GM23248 (cell line): ENCODE results near the gene KLK1. TPM values are rescaled to one million over a fixed set of nuclear protein-coding genes. Genes with fewer than 3 reads are reported as not detected.

ENCODE experiments used
- polyA plus RNA-seq: library from polyadenylated mRNA; unstranded; fragments of >200 nt; fragmentation: Nextera tagmentation; extraction: Ambion mirVana; gene quantifications from 2 replicates; pipeline ENCODE4 v1.2.1, GENCODE V29; 2016
- small RNA-seq: library from RNA; depleted of rRNA; stranded (forward); fragments of <200 nt; gene quantifications from one replicate; pipeline ENCODE3, GENCODE V24; 2014; ENCODE audit warnings: low read depth, low replicate concordance
- total RNA-seq: library from RNA; depleted of rRNA; stranded (reverse); fragments of >200 nt; shearing (Covaris generic); gene quantifications from 2 replicates; pipeline ENCODE4 v1.2.3, GENCODE V29; 2014; rRNA removed

The KLK1 gene
- total and polyA plus RNA-seq, 2 experiments from 2014 or later: not detected

Small RNA genes lying within 50 kb of the gene (small RNA-seq; reads per million reads assigned to genes)
- gene SNORD88A: 14.0 reads per million, percentile 86 among the genes with 10 or more reads in this experiment
- not detected for gene SNORD88B
- not detected for gene SNORD88C

Other genes starting within 250 kb of the KLK1 start
- not detected in 2 replicates for gene SYT3, start 183.9 kb downstream of the KLK1 start, total RNA-seq
- gene SYT3, start 183.9 kb downstream of the KLK1 start, polyA plus RNA-seq: not detected in 2 replicates
- gene C19orf81, start 174.3 kb downstream of the KLK1 start, total RNA-seq: not detected in 2 replicates
- gene C19orf81, start 174.3 kb downstream of the KLK1 start, polyA plus RNA-seq: 1.1 and 1.6 TPM in 2 replicates
- 2.7 and 7.1 TPM in 2 replicates for gene SHANK1, start 104.0 kb downstream of the KLK1 start, total RNA-seq
- gene SHANK1, start 104.0 kb downstream of the KLK1 start, polyA plus RNA-seq: 0.58 and 0.62 TPM in 2 replicates
- gene CLEC11A, start 100.4 kb downstream of the KLK1 start, total RNA-seq: 145 and 164 TPM in 2 replicates
- gene CLEC11A, start 100.4 kb downstream of the KLK1 start, polyA plus RNA-seq: 122 and 127 TPM in 2 replicates
- not detected in 2 replicates for gene GPR32, start 53.3 kb downstream of the KLK1 start, total RNA-seq
- gene GPR32, start 53.3 kb downstream of the KLK1 start, polyA plus RNA-seq: not detected in 2 replicates
- not detected in 2 replicates for gene ACP4, start 33.4 kb downstream of the KLK1 start, total RNA-seq
- not detected in 2 replicates for gene ACP4, start 33.4 kb downstream of the KLK1 start, polyA plus RNA-seq
- not detected in 2 replicates for gene KLK15, start 9.8 kb upstream of the KLK1 start, total RNA-seq
- gene KLK15, start 9.8 kb upstream of the KLK1 start, polyA plus RNA-seq: not detected in 2 replicates
- gene KLK3, start 31.1 kb upstream of the KLK1 start, total RNA-seq: not detected in 2 replicates
- not detected in 2 replicates for gene KLK3, start 31.1 kb upstream of the KLK1 start, polyA plus RNA-seq
- gene KLK2, start 49.7 kb upstream of the KLK1 start, total RNA-seq: not detected in 2 replicates
- not detected in 2 replicates for gene KLK2, start 49.7 kb upstream of the KLK1 start, polyA plus RNA-seq
- not detected in 2 replicates for gene KLK4, start 87.6 kb upstream of the KLK1 start, total RNA-seq
- not detected in 2 replicates for gene KLK4, start 87.6 kb upstream of the KLK1 start, polyA plus RNA-seq
- not detected in 2 replicates for gene KLK5, start 129.3 kb upstream of the KLK1 start, total RNA-seq
- 0.23 TPM in 1 of 2 replicates, not detected in the other for gene KLK5, start 129.3 kb upstream of the KLK1 start, polyA plus RNA-seq
- not detected in 2 replicates for gene KLK6, start 145.8 kb upstream of the KLK1 start, total RNA-seq
- gene KLK6, start 145.8 kb upstream of the KLK1 start, polyA plus RNA-seq: not detected in 2 replicates
- gene KLK7, start 160.1 kb upstream of the KLK1 start, total RNA-seq: not detected in 2 replicates
- gene KLK7, start 160.1 kb upstream of the KLK1 start, polyA plus RNA-seq: not detected in 2 replicates
- not detected in 2 replicates for gene KLK8, start 177.8 kb upstream of the KLK1 start, total RNA-seq
- gene KLK8, start 177.8 kb upstream of the KLK1 start, polyA plus RNA-seq: not detected in 2 replicates
- not detected in 2 replicates for gene KLK10, start 195.9 kb upstream of the KLK1 start, total RNA-seq
- gene KLK10, start 195.9 kb upstream of the KLK1 start, polyA plus RNA-seq: not detected in 2 replicates
- gene KLK11, start 202.8 kb upstream of the KLK1 start, total RNA-seq: not detected in 2 replicates
- gene KLK11, start 202.8 kb upstream of the KLK1 start, polyA plus RNA-seq: not detected in 2 replicates
- gene KLK12, start 211.2 kb upstream of the KLK1 start, total RNA-seq: not detected in 2 replicates
- not detected in 2 replicates for gene KLK12, start 211.2 kb upstream of the KLK1 start, polyA plus RNA-seq
- gene KLK13, start 241.3 kb upstream of the KLK1 start, total RNA-seq: not detected in 2 replicates
- gene KLK13, start 241.3 kb upstream of the KLK1 start, polyA plus RNA-seq: 0.25 TPM in 1 of 2 replicates, not detected in the other